TTC549 (cell line): ENCODE measurements around the gene AMBP.

Source experiments
- FAIRE-seq: peaks from 2 replicates; lab custom pipeline; 2012; peaks lifted over from hg19 to GRCh38; lab: Jason Lieb, UNC

The AMBP gene

DNA sequence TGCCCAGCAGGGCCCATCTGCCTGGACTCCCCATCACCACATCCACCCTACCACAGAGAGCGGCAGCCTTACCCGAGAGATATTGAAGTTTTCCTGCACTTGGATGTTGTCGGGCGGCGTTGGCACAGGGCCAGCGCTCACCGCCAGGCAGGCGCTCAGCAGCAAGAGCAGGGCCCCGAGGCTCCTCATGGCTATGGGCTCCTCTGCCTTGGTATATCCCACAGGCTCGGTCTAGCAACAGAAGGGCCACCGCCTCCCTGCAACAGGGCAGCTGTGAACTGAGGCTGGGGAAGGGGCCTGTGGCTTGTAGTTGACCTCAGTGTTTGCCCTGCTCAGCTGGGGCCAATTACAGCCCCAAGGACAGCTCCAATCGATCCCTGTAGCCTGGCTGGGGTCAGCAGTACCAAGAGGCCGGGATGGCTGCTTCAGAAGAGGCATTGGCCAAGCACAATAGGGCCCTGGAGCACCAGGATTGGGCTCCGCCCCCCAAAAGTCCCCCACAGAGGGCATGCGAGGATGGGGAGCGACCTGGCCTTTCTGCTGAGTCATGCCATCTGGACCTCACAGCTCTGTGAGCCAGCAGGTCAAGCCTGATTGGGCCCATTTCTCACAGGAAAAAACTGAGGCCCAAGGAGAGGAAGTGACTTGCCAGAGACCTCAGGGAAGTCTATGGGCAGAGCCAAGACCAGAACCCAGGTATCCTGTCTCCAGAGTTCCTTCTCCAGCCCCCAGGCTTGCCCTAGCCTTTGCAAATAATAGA is at the start of gene AMBP:
AMBP (minus strand) TSS at position 280 of the 760 bp plus-strand sequence; CDS start at position 189, 91 bp downstream.
- FAIRE-seq: no peak

DNA sequence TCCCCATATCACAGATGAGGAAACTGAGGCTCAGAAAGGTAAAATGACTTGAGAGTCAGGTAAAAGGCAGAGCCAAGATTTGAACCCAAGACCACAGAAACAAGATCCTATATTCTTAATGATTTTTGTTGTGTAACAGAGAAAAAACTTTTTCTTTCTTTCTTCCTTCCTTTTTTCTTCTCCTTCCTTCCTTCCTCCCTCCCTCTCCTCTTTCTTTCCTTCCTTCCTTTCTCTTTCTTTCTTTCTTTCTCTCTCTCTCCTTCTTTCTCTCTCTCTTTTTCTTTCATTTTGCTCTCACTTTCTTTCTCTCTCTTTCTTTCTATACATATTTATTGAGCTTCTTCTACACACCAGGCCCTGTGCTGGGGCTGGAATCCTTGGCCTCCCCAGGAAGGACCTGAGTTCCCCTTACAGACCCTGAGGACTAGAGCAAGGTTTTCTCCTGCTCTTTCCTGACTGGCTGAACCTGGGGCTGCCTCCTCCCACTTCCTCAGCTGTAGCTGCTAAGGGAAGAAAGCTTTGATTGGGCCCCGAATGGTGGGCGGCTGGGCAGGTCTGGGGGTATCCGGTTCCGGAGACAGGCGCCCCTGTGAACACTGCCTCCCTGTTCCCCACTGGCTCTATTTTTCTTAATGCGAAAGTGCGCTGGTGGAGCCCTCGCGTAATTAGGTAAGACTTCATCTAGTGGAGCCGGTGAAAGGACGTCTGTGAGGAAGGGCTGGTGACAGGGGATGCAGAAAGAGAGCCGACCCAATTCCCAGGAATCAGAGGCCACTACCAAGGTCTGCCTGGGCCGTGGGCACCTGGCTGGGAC is 48.4 kb upstream of the AMBP start:
- no peak for FAIRE-seq

- no peak for FAIRE-seq
Observed at GRCh38 chr9:114125476-114126013, 47.4 kb upstream of the AMBP start.

GRCh38 chr9:114124666-114125475 is 46.8 kb upstream of the AMBP start:
- FAIRE-seq: no peak

DNA sequence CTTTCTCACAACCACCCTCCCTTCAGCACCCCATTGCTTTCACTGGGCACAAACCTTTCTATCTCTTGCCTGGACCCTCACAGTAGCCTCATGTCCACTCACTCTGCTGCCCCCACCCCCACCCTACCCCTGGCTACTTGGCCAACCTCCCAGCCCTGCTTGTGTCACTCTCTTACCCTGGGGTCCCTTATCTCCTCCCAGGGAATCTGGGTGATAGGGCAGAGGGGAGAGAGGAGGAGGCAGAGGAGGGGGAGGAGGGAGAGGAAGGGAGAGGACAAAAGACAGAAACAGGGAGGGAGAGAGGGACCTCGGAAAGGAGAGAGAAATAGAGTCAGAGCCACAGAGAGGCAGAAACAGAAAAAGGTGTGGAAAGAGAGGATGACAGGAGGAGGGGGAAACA is 46.0 kb upstream of the AMBP start:
- no peak for FAIRE-seq

DNA sequence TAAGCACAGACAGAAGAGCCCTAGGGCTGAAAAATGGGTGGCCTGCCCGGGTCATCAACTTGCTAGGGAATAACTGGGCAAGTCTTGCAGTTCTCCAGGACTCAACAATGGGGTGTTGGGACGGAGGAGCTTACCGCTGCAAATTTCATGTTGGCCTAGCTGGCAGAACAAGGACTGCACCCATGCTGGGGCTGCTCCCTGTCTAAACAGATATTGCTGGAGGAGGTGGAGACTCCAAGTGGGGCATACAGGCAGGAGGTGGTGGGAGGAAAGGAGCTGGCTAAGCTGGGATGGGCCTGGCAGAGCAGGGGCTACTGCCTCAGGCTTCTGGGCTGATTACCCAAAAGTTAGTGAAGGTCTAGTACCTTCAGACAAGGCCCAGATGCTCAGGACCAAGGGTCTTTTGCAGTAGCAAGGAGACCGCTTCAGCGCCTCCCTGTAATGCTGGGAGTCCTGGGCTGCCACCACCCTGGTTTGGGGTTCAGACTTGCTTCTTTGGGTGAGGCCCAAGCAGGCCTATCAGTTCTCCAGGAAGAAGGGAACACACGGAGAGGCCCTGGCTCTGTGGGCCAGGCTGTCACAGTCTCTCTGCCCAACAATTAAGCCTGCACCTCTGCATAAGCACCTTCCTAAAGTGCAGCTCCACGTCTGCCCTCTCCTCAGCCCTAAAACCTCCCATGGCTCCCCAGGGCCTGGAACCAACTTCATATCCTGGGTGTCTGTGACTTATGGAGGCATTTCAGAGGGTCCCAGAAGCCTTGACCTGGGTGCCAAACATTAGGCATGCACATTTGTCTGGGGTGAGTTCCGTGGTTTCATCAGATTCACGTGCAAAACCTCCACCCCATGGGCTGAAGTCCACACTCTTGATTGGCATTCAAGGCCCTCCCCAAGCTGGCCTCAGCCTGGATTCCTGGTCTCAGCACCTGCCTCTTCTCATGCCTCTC is 45.2 kb upstream of the AMBP start:
- no peak for FAIRE-seq

GRCh38 chr9:114122136-114123027 is 44.3 kb upstream of the AMBP start:
- FAIRE-seq: no peak

GRCh38 chr9:114121227-114122135 is 43.4 kb upstream of the AMBP start:
- FAIRE-seq: no peak

DNA sequence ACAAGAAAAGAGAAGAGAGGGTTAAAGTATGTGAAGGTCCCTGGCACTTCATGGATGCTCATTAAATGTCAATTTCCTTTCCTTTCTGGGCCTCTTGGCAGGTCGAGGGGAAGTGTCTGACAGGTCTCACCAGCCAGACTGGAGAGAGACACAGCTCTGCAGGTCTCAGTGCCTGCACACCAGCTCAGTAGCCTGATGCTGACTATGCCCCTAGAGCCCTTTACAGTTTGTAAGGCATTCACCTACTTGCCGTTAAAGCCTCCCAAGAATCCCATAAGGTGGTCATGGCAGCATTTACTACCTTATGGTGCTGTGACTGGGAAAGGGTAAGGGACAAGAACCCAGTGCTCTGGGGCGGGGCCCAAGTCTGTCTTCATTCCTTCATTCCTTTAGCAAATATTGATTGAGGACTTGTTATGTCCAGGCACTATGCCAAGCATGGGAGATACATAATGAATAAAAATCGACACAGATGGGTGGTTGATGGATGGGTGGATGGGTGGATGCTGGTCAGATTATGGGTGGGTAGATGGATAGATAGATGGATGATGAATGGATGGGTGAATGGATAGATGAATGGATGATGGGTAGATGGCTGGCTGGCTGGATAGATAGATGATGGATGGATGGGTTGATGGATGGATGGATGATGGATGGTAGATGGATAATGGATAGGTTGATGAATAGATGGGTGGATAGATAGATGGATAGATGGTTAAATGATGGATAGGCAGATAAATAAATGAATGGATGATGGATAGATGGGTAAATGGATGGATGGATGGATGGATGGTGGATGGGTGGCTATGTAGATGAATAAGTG is 42.3 kb upstream of the AMBP start:
- FAIRE-seq: no peak

- no peak for FAIRE-seq
Observed at GRCh38 chr9:114119242-114120191, 41.4 kb upstream of the AMBP start.

DNA sequence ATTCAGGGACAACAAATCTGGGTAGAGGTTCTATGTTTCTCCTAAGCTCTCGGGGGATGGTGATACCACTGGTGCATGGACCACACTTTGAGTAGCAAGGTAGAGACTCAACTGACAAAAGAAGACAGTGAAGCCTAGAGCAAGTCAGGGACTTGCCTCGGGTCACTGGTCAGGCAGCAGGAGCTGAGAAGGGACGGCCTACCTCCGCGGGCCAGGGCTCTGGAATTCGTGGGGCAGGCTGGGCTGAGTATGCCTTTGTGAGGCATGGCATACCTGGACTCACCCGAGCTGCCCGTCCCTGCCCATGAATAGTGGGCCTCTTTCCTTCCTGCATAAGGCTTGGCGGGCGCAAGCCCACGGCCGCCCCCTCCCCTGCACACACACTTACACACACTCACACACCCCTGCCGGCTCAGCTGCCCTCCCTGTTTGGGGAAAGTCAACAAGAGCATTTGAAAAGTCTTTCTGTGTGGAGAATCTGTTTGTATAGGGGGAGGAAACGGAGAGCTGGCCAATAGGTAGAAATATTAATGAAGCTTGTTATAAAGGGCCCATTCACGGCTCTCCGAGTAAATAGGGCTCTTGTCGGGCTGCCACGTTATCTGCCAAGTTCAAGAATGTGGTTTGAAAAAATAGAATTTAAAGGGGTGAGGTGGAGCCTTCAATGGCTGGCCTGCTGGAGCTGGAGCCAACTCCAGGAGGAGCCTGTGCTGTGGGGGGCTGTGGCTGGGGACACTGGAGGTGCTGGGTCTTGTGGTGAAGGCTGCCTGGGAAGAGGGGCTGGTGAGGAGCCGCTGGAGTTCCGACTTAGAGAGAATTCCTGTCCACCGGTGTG is 40.1 kb upstream of the AMBP start:
- no peak for FAIRE-seq

DNA sequence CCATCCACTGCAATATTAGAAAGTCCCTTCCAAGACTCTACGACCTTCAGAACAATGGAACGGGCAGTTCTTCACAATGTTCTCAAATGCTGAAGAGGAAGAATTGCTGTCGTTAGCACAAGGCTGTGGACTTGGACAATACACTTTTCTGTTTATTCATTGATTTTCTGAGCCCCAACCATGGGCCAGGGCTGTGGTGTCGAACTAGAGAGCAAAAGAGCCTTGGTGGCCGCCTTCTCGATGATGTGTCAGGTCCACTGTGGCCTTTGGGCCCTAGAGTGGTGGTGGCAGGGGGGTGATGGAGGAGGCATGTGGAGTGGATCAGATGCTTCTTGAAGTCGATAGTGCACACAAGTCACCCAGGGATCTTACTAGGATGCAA is 39.5 kb upstream of the AMBP start:
- no peak for FAIRE-seq

DNA sequence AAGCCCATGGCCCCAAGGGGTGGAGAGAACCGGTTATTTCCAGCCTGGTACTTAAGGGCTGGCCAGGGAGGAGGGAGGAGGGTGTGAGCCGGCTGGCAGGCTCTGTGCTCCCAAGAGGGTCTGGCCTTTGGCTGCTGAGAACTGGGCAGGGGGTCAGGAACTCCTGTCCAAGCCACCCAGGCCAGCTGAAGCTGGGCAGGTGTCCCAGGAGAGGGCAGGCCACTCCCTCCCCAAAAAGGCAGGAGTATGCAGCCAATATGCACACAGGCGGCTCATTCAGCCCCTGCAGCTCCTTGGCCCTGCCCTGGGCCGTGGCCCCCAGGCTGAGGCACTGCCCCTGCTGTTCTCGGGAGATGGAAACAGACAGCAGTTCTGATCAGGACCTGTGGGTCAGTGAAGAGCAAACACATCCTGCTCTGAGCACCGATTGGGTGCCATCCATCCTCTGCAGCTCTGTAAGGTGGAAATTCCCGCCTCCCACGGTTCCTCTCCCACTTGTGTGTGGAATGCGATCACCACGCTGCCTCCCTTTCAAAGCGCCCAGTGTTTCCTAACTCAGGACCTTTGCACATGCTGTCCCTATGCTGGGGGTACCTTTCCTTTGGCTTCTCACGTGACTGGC is 38.1 kb upstream of the AMBP start:
- no peak for FAIRE-seq

- no peak for FAIRE-seq
Observed at GRCh38 chr9:114115654-114116125, 37.6 kb upstream of the AMBP start.

GRCh38 chr9:114114364-114114763 is 36.3 kb upstream of the AMBP start:
- FAIRE-seq: no peak
